ENCODE results near the gene HSPBAP1. TPM values are rescaled to one million over a fixed set of nuclear protein-coding genes. Genes with fewer than 3 reads are reported as not detected.

HSPBAP1 gene
- total and polyA plus RNA-seq, 2 of the 4 experiments (the other 2 are of a cell fraction): 2.6 to 4.8 TPM

DNA sequence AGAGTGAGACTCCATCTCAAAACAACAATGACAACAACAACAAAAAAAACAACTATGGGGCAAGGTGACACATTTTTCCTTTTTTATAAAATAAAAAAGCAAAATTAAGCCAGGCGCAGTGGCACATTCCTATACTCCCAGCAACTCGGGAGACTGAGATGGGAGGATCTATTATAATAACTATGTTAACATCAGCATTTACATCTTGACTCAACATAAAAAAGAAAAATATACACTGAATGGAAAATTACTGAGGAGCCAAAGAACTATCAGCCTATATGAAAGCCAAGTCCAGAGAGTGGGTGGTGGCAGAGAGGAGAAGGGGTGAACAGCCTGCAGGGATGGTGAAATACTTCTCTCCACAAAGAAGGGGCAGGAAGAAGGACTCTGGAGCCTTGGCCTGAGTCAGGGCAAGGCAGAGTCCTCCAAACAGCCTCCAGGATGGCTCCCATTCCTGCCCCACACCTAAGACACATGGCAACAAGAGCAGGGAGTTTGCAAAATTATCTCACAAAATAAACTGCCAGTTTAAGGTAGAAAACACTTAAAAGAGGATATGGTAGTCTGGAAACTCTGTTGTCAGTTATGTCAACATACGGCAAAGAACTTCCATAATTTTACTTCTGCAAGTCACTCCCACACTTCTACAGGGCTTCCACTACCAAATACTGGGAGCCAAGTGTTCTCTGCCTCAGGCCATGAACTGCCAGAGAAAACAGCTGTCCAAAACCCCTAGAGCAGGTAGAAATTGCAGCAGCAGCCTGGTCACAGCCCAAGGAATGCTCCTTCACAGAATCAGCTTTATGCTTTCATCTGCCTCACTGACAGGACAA is 25.9 kb downstream of the HSPBAP1 start:
- Histone ChIP-seq H3K27ac (ENCODE audit: insufficient read depth, low read length) (no peak overlapping the region), H3K4me3 (ENCODE audit: insufficient read depth, low read depth, low read length) (no peak overlapping the region), H3K18ac (ENCODE audit: low read depth, low read length) (no peak overlapping the region), H2BK15ac (ENCODE audit: low read depth, low read length) (no peak overlapping the region), H3K9me1 (ENCODE audit: insufficient read depth, low read length) (peaks cover 4% of the 10 kb centered on the region; the same call in 1 of the 2 replicates), H3K36me3 (ENCODE audit: control insufficient read depth, insufficient read depth, low read length) (no peaks in the 10 kb centered on the region), H3K23ac (ENCODE audit: low read depth, low read length) (no peak overlapping the region), H4K5ac (ENCODE audit: low read depth, low read length) (no peak overlapping the region), H3K14ac (replicated peaks; ENCODE audit: low read depth, low read length) (no peak overlapping the region), H4K20me1 (ENCODE audit: insufficient read depth, low read length) (no peaks in the 10 kb centered on the region), H3K4me2 (ENCODE audit: low read depth, low read length) (no peak overlapping the region), H4K91ac (ENCODE audit: insufficient read depth, low read depth, low read length) (no peak overlapping the region), H3K9ac (ENCODE audit: low read depth, low read length) (no peak overlapping the region), H2AK9ac (replicated peaks; ENCODE audit: low read depth, low read length, poor library complexity) (no peak overlapping the region), H3K27me3 (ENCODE audit: control insufficient read depth, insufficient read depth, low read length) (no peaks in the 10 kb centered on the region), H3K4ac (ENCODE audit: low read depth, low read length) (no peak overlapping the region), H2AK5ac (ENCODE audit: low read depth, low read length) (no peak overlapping the region), H2BK5ac (ENCODE audit: low read depth, low read length, poor library complexity, severe bottlenecking) (no peak overlapping the region), H2BK120ac (ENCODE audit: low read depth, low read length) (no peak overlapping the region), H3K4me1 (ENCODE audit: control insufficient read depth, insufficient read depth, low read length) (no peaks in the 10 kb centered on the region; the same call in 1 of the 2 replicates), H2BK20ac (ENCODE audit: low read depth, low read length) (no peak overlapping the region), H3K9me3 (ENCODE audit: control insufficient read depth, insufficient read depth, low read length) (no peaks in the 10 kb centered on the region), H3K79me1 (ENCODE audit: low read depth in 1 of 2, low read length in 2 of 2) (no peaks in the 10 kb centered on the region), H2AFZ (replicated peaks; ENCODE audit: low read length, poor library complexity) (peak overlapping the region; percentile 68), H4K8ac (ENCODE audit: low read depth in 2 of 2, low read length in 2 of 2) (no peak overlapping the region), H3K56ac (ENCODE audit: extremely low read depth, insufficient read depth, low read length) (no peak overlapping the region)
- DNase-seq: peak; percentile 10
- ATAC-seq (ENCODE audit: low read depth): peak; percentile 56; the same call in 1 of the 2 replicates
- WGBS, 2 experiments (ENCODE audit: extremely low coverage in 2 of 2, insufficient read length in 1 of 2): no CpG with 5 or more reads among the region's 3 CpGs
- BruUV-seq (replicated peaks): no TSS peak
- dilution Hi-C loops (cut with HindIII; ENCODE audit: low sequenced_read_pairs, unreplicated experiment): no loop called here
- intact Hi-C loops (cut with micrococcal nuclease): no loop called here
- TF ChIP-seq, protein P1, sequence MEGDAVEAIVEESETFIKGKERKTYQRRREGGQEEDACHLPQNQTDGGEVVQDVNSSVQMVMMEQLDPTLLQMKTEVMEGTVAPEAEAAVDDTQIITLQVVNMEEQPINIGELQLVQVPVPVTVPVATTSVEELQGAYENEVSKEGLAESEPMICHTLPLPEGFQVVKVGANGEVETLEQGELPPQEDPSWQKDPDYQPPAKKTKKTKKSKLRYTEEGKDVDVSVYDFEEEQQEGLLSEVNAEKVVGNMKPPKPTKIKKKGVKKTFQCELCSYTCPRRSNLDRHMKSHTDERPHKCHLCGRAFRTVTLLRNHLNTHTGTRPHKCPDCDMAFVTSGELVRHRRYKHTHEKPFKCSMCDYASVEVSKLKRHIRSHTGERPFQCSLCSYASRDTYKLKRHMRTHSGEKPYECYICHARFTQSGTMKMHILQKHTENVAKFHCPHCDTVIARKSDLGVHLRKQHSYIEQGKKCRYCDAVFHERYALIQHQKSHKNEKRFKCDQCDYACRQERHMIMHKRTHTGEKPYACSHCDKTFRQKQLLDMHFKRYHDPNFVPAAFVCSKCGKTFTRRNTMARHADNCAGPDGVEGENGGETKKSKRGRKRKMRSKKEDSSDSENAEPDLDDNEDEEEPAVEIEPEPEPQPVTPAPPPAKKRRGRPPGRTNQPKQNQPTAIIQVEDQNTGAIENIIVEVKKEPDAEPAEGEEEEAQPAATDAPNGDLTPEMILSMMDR (conservative IDR thresholded peaks at IDR 0.05; ENCODE audit: low read depth, low read length): no peak
- no peak for TF ChIP-seq RAD21 (IDR thresholded peaks at IDR 0.05; ENCODE audit: low read length)
- no peak for TF ChIP-seq MAZ (IDR thresholded peaks at IDR 0.05; ENCODE audit: borderline replicate concordance, low read depth, low read length)
- TF ChIP-seq, protein P2, sequence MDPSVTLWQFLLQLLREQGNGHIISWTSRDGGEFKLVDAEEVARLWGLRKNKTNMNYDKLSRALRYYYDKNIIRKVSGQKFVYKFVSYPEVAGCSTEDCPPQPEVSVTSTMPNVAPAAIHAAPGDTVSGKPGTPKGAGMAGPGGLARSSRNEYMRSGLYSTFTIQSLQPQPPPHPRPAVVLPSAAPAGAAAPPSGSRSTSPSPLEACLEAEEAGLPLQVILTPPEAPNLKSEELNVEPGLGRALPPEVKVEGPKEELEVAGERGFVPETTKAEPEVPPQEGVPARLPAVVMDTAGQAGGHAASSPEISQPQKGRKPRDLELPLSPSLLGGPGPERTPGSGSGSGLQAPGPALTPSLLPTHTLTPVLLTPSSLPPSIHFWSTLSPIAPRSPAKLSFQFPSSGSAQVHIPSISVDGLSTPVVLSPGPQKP (IDR thresholded peaks at IDR 0.05; ENCODE audit: borderline replicate concordance, low read depth, low read length): no peak
- TF ChIP-seq NFE2L2 (IDR thresholded peaks at IDR 0.05; ENCODE audit: low read depth, low read length): no peak
- in situ Hi-C loops (cut with MboI; ENCODE audit: low sequenced_read_pairs): no loop called here
- CTCF ChIA-PET: no interaction called here
- POLR2A ChIA-PET (ENCODE audit: unreplicated experiment): no interaction called here
